GM12875 (cell line): ENCODE measurements around the gene EYA2.

ENCODE experiments used
- H3K4me3 ChIP-seq: one replicate; pipeline ENCODE4 v1.5.1; 2011; ENCODE audit warnings: low read depth, low read length, control low read depth
- TF ChIP-seq, protein P1 (sequence below): IDR thresholded peaks from 2 replicates; pipeline ENCODE4 v1.5.1; 2011; ENCODE audit warnings: low read depth, mild to moderate bottlenecking, control low read depth, inconsistent platforms, low read length, moderate library complexity, borderline replicate concordance; ENCODE audit not compliant: insufficient read depth

EYA2 gene

DNA sequence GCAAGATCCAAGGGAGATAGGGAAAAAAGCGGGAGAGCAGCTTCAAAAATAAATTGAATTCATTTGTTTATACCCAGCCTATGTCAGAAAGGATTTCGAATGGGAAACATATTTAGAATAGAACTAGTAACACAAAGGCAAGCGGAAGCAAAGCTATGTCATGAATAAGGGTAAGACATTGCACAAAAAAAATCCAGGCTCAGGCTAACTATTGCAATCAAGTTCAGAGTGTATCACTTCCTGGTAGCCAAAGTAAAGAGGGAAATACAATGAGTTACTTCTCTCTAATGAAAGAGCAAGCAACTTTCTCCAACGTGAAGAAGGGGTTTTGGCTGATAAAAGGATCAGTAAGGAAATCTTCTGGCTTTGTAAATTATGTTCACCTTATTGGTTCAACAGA lies 249.0 kb downstream of the EYA2 start:
- TF ChIP-seq, protein P1, sequence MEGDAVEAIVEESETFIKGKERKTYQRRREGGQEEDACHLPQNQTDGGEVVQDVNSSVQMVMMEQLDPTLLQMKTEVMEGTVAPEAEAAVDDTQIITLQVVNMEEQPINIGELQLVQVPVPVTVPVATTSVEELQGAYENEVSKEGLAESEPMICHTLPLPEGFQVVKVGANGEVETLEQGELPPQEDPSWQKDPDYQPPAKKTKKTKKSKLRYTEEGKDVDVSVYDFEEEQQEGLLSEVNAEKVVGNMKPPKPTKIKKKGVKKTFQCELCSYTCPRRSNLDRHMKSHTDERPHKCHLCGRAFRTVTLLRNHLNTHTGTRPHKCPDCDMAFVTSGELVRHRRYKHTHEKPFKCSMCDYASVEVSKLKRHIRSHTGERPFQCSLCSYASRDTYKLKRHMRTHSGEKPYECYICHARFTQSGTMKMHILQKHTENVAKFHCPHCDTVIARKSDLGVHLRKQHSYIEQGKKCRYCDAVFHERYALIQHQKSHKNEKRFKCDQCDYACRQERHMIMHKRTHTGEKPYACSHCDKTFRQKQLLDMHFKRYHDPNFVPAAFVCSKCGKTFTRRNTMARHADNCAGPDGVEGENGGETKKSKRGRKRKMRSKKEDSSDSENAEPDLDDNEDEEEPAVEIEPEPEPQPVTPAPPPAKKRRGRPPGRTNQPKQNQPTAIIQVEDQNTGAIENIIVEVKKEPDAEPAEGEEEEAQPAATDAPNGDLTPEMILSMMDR: no peak
- no peak overlapping the region for H3K4me3 ChIP-seq

DNA sequence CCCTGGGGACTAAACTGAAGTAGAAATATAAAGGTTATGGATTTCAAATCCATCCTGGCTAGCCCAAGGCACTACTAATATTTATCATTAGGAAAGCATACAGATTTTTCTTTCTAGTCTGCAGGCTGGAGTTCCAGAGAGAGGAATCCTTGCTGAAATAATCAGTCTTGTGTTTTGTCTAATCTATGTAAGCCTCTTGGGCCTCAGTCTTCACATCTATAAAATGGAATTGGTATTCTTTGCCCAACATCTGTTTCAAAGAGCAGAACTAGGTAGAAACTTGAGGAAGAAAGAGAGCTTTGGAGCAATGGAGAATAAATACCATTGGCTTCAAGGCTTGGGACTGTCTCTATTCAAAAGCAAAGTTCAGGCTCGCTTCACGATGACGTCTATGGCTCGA lies 249.8 kb downstream of the EYA2 start:
- TF ChIP-seq, protein P1: no peak
- no peak overlapping the region for H3K4me3 ChIP-seq

DNA sequence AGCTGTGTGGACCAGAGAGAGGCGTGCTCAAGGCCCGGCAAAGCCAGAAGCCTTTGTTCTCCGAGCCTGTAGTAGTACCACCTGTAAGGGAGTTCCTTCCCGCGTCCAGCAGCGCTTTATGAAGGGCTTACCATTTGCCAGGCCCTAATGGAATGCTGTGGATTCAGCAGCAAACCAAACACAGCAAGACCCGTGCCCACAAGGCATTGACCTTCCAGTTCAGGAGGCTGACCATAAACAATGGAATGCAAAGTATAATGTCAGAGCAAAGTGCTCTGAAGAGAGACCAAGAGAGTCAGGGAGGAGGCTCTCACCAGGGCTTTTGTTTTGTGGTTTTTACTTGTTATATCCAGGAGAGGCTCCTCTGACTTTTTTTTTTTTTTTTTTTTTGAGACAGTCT lies 252.0 kb downstream of the EYA2 start:
- no peak overlapping the region for H3K4me3 ChIP-seq
- TF ChIP-seq, protein P1: no peak

DNA sequence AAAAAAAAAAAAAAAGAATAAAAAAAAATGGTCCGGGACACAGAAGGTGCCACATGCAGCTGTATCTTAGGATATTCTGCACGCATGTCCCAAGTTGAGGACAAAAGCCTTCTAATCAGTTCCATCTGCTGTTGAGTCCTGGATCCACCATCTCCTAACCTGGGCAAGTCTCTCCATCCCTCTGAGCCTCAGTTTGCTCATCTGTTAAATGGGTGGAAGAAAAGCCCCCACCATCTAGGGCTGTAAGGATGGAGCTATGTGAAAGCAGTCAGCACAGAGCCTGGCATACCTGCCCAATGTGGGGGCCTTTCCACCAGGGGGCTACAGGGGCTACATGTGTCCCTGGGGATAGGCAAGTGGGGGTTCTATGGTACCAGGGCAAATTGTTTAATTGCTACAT lies 253.4 kb downstream of the EYA2 start:
- TF ChIP-seq, protein P1: no peak
- H3K4me3 ChIP-seq: no peak overlapping the region

DNA sequence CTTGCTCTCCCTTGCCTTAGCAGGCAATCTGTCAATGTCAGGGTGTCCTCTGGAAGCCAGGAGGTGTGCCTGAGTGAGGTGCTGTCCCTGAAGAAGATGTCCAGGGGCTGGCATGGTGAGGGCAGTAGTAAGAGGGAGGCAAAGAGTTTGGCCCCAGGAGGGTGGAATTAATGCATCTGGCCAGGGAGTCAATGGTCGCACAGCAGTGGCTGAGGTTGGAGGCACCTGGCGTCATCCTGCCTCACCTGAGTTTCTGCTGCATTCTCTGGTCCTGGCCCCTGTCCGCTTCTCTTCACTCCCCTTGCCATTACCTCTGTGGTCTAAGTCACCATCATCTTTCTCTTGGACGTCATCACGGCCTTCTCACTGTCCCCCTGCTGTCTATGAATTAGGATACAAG lies 255.3 kb downstream of the EYA2 start:
- TF ChIP-seq, protein P1: no peak
- H3K4me3 ChIP-seq: no peak overlapping the region

DNA sequence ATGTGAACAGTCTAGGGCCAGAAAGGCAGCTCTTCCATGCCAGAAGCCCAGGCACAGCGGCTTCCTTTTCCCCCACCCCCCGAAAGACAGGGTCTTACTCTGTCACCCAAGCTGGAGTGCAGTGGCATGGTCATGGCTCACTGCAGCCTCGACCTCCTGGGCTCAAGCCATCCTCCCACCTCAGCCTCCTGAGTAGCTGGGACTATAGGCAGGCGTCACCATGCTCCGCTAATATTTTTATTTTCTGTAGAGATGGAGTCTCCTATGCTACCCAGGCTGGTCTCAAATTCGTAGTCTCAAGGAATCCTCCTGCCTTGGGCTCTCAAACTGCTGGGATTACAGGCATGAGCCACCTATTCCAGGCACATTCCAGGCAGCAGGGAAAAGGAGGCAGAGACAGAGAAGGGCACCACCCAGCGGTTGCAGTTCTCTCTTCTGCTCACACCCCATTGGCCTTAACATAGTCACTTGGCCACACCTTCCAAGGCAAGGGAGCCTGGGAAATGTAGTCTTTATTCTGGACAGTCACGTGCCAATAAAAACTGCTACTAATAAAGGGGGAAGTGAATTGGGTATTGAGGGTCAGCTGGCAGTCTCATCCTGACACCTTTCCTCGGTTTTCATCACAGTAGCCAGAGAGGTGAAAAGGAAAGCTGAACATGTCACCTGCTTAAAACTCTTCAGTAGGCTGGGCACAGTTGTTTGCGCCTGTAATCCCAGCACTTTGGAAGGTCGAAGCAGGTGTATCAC lies 255.9 kb downstream of the EYA2 start:
- no peak overlapping the region for H3K4me3 ChIP-seq
- TF ChIP-seq, protein P1: peak; percentile 45; the same call in 1 of the 2 replicates

DNA sequence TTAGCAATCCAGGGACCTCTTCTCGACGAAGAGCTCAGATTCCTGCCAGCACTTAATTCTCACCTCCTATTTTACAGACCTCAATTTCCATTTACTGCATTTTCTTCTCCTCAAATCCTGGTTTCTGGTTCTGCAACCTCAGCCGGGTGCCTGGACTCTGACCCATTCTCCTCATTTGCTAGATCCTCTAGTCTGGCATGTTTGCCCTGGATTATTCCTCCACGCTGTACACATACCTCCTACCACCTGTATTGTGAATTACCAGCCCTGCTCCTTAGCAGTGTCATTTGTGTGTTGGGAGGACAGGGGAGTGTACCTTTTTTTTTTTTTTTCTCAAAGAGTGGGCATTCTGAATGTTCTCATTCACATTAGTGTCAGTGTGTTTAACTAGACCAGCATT lies 257.4 kb downstream of the EYA2 start:
- TF ChIP-seq, protein P1: no peak
- no peak overlapping the region for H3K4me3 ChIP-seq
